H1 (cell line): ENCODE data around the gene TRPV6.

Experiments used
- CBX5 ChIP-seq: fragments of 300-800, 300-1000 bp; sonication (generic); IDR thresholded peaks from 2 replicates; pipeline ENCODE4 v1.7.1; 2016; ENCODE audit warnings: antibody characterized with exemption, low read length, low read depth
- POLR2AphosphoS5 ChIP-seq: IDR thresholded peaks from 2 replicates; pipeline ENCODE4 v1.6.1; 2011; ENCODE audit warnings: low read depth, low read length
- SIRT6 ChIP-seq: IDR thresholded peaks from one replicate; pipeline ENCODE4 v1.7.1; 2012; ENCODE audit warnings: low read length, inconsistent platforms
- SP1 ChIP-seq: IDR thresholded peaks from 2 replicates; pipeline ENCODE4 v1.6.1; 2011; ENCODE audit warnings: low read depth, low read length
- TCF12 ChIP-seq: IDR thresholded peaks from 2 replicates; pipeline ENCODE4 v1.6.1; 2011; ENCODE audit warnings: low read depth, mild to moderate bottlenecking, low read length
- TF ChIP-seq, protein P1 (sequence below), 3 experiments: IDR thresholded peaks; 1 replicate in 2 of 3; 2 replicates in 1 of 3; pipeline versions ENCODE4 v1.5.1 to v1.6.1; 2011; ENCODE audit warnings: low read length in 3 of 3, mild to moderate bottlenecking in 3 of 3, inconsistent platforms in 2 of 3, low read depth in 1 of 3, moderate library complexity in 1 of 3; ENCODE audit not compliant: insufficient read depth in 1 of 3; ENCODE audit errors: control extremely low read depth in 1 of 3

DNA sequence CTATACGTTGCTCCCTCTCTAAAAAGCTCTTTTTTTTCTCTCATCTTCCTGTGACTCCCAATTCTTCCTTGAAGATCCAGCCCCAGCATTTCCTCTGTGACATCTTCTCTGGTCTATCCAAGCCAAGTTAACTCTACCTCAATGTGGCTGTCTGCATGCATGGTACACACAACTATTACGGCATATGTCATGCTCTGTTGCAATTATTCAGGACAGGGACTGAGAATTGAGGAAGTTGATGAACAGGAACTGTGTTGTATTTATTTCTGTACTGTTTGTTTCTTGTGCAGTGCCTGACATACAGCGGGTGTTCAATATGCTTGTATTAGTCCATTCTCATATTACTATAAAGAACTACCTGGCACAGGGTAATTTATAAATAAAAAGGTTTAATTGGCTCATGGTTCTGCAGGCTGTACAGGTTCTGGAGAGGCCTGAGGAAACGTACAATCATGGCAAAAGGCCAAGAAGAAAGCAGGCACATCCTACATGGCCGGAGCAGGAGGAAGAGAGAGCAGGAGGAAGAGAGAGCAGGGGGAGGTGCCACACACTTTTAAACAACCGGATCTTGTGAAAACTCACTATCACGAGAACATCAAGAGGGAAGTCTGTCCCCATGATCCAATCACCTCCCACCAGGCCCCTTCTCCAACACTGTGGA, 41.7 kb upstream of the TRPV6 start:
- TF ChIP-seq TCF12 (no peak), POLR2AphosphoS5 (no peak), SIRT6 (no peak), SP1 (no peak), CBX5 (no peak)
- TF ChIP-seq, protein P1, sequence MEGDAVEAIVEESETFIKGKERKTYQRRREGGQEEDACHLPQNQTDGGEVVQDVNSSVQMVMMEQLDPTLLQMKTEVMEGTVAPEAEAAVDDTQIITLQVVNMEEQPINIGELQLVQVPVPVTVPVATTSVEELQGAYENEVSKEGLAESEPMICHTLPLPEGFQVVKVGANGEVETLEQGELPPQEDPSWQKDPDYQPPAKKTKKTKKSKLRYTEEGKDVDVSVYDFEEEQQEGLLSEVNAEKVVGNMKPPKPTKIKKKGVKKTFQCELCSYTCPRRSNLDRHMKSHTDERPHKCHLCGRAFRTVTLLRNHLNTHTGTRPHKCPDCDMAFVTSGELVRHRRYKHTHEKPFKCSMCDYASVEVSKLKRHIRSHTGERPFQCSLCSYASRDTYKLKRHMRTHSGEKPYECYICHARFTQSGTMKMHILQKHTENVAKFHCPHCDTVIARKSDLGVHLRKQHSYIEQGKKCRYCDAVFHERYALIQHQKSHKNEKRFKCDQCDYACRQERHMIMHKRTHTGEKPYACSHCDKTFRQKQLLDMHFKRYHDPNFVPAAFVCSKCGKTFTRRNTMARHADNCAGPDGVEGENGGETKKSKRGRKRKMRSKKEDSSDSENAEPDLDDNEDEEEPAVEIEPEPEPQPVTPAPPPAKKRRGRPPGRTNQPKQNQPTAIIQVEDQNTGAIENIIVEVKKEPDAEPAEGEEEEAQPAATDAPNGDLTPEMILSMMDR (IDR thresholded peaks at IDR 0.05; ENCODE audit: control extremely low read depth in 1 of 3, insufficient read depth in 1 of 3, low read depth in 1 of 3, low read length in 3 of 3): no peak
